GM23338 (cell line): Measurements from ENCODE around the gene FAM222A. TPM values are rescaled to one million over a fixed set of nuclear protein-coding genes. Genes with fewer than 3 reads are reported as not detected.

Experiments
- ATAC-seq: fragments of 200-7000 bp; cut with Tn5 transposase; 3 replicates; pipeline ENCODE4 v1.9.1; 2020
- DNase-seq: peaks from one replicate; pipeline ENCODE4 v3.0.0-alpha.2; 2015; ENCODE audit warnings: low spot score
- H2AFZ ChIP-seq: fragments of 200-600 bp; sonication (generic); 2 replicates; pipeline ENCODE4 v1.8.0; 2016; ENCODE audit warnings: antibody characterized with exemption, mild to moderate bottlenecking, moderate library complexity
- H3F3A ChIP-seq: fragments of 200-600 bp; sonication (generic); replicated peaks from 2 replicates; pipeline ENCODE4 v1.8.0; 2017; ENCODE audit warnings: antibody characterized with exemption, mixed run types, low read depth
- H3K27ac ChIP-seq: fragments of 200-600 bp; sonication (generic); 2 replicates; pipeline ENCODE4 v1.6.1; 2016; ENCODE audit warnings: low read depth
- H3K27me3 ChIP-seq: fragments of 200-600 bp; sonication (generic); 2 replicates; pipeline ENCODE4 v1.8.0; 2016; ENCODE audit warnings: mild to moderate bottlenecking, mixed run types, moderate library complexity; ENCODE audit not compliant: insufficient read depth
- H3K36me3 ChIP-seq: fragments of 200-600 bp; sonication (generic); 2 replicates; pipeline ENCODE4 v1.8.0; 2016; ENCODE audit warnings: mild to moderate bottlenecking; ENCODE audit not compliant: insufficient read depth
- H3K4me1 ChIP-seq: fragments of 200-600 bp; sonication (generic); 2 replicates; pipeline ENCODE4 v1.8.0; 2016; ENCODE audit warnings: mild to moderate bottlenecking, moderate library complexity; ENCODE audit not compliant: insufficient read depth
- H3K4me2 ChIP-seq: fragments of 200-600 bp; sonication (generic); 2 replicates; pipeline ENCODE4 v1.7.1; 2017; ENCODE audit warnings: mixed run types
- H3K4me3 ChIP-seq: fragments of 200-600 bp; sonication (generic); 2 replicates; pipeline ENCODE4 v1.6.1; 2016; ENCODE audit warnings: mixed run types
- H3K79me2 ChIP-seq: fragments of 200-600 bp; sonication (generic); replicated peaks from 2 replicates; pipeline ENCODE4 v1.8.0; 2017; ENCODE audit warnings: mild to moderate bottlenecking; ENCODE audit not compliant: insufficient read depth
- H3K9me2 ChIP-seq: fragments of 200-600 bp; sonication (generic); 2 replicates; pipeline ENCODE4 v1.8.0; 2017; ENCODE audit not compliant: insufficient read depth
- H4K20me1 ChIP-seq: fragments of 200-600 bp; sonication (generic); replicated peaks from 2 replicates; pipeline ENCODE4 v1.8.0; 2017; ENCODE audit warnings: mild to moderate bottlenecking; ENCODE audit not compliant: insufficient read depth
- H3K27ac Mint-ChIP-seq: 2 replicates; pipeline ENCODE4 v1.8.0; 2020; ENCODE audit warnings: inconsistent platforms, mild to moderate bottlenecking, moderate library complexity, mixed read lengths
- H3K27me3 Mint-ChIP-seq: 3 replicates; pipeline ENCODE4 v1.8.0; 2022; ENCODE audit warnings: low read depth, mild to moderate bottlenecking, moderate library complexity, mixed read lengths, inconsistent platforms; ENCODE audit not compliant: insufficient read depth, poor library complexity
- H3K36me3 Mint-ChIP-seq: 3 replicates; pipeline ENCODE4 v1.8.0; 2021; ENCODE audit warnings: low read depth, mild to moderate bottlenecking, inconsistent platforms, moderate library complexity, mixed read lengths
- H3K4me1 Mint-ChIP-seq: 3 replicates; pipeline ENCODE4 v1.8.0; 2020; ENCODE audit warnings: mild to moderate bottlenecking, inconsistent platforms, mixed read lengths
- H3K4me3 Mint-ChIP-seq: 3 replicates; pipeline ENCODE4 v1.8.0; 2021; ENCODE audit warnings: moderate library complexity, mild to moderate bottlenecking, inconsistent platforms, mixed read lengths
- H3K9me3 Mint-ChIP-seq: 3 replicates; pipeline ENCODE4 v1.8.0; 2020; ENCODE audit warnings: moderate library complexity, mild to moderate bottlenecking, inconsistent platforms, mixed read lengths
- EZH2phosphoT487 ChIP-seq: fragments of 200-600 bp; sonication (generic); IDR thresholded peaks from one replicate; pipeline ENCODE4 v1.8.1; 2018; ENCODE audit warnings: antibody characterized with exemption; ENCODE audit not compliant: unreplicated experiment
- JUNB ChIP-seq: IDR thresholded peaks from one replicate; pipeline ENCODE4 v1.6.1; 2016; ENCODE audit warnings: antibody characterized with exemption; ENCODE audit not compliant: unreplicated experiment
- POLR2AphosphoS5 ChIP-seq: IDR thresholded peaks from 2 replicates; pipeline ENCODE4 v1.6.1; 2016; ENCODE audit warnings: antibody characterized with exemption, low read depth
- ZNF331 ChIP-seq: fragments of 250-450 bp; sonication (Bioruptor Pico); IDR thresholded peaks from 2 replicates; pipeline ENCODE4 v1.5.0; 2020; ENCODE audit warnings: low read depth, mild to moderate bottlenecking, moderate library complexity
- polyA plus RNA-seq: library from polyadenylated mRNA; unstranded; fragments of >200 nt; fragmentation: Nextera tagmentation; extraction: Ambion mirVana; gene quantifications from 2 replicates; pipeline ENCODE4 v1.2.1, GENCODE V29; 2016
- total RNA-seq: library from RNA; depleted of rRNA; stranded (reverse); fragments of >200 nt; shearing (Covaris generic); gene quantifications from 2 replicates; pipeline ENCODE4 v1.2.3, GENCODE V29; 2014
- TF ChIP-seq, protein P1 (sequence below), 2 experiments: fragments of 200-600 bp in 1 of 2; sonication (generic) in 1 of 2; conservative IDR thresholded peaks; 2 replicates each; pipeline versions ENCODE4 v1.5.1 to v1.6.1; 2016 to 2017; ENCODE audit warnings: antibody characterized with exemption in 2 of 2, low read depth in 2 of 2, mild to moderate bottlenecking in 2 of 2, moderate library complexity in 1 of 2
- TF ChIP-seq, protein P2 (sequence below): IDR thresholded peaks from 2 replicates; pipeline ENCODE4 v1.6.1; 2016; ENCODE audit warnings: antibody characterized with exemption
- TF ChIP-seq, protein P3 (sequence below): fragments of 250-450 bp; sonication (Bioruptor Pico); IDR thresholded peaks from 2 replicates; pipeline ENCODE4 v1.5.0; 2020; ENCODE audit warnings: mild to moderate bottlenecking, moderate library complexity

FAM222A gene
- total and polyA plus RNA-seq, 2 experiments from 2014 or later: 0.78 to 2.1 TPM

DNA sequence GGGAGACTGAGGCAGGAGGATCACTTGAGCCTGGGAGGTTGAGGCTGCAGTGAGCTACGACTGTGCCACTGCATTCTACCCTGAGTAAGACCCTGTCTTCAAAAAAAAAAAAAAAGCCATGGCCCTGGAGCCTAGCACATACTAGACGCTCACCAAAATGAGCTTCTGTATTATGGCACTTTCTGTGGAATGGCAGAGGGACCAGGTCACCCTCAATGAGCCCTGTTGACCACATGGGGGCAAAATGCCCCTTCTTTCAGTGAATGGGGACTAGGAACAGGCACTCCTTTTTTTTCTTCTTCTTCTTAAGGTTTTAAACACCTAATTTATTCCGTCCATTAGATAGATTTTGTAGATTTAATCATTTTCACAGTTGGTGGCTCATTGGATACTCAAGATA lies 50.5 kb downstream of the FAM222A start:
- H3K9me3 Mint-ChIP-seq: no peaks in the 10 kb centered on the region; the same call in 2 of the 3 replicates
- Histone ChIP-seq H3K27me3 (no peaks in the 10 kb centered on the region), H4K20me1 (no peaks in the 10 kb centered on the region), H3K36me3 (no peaks in the 10 kb centered on the region), H3K27ac (no peak overlapping the region), H3K4me2 (no peak overlapping the region), H3K4me1 (peaks cover 4% of the 10 kb centered on the region; the same call in 1 of the 2 replicates), H3F3A (no peaks in the 10 kb centered on the region), H3K4me3 (no peak overlapping the region), H2AFZ (no peak overlapping the region), H3K9me2 (no peaks in the 10 kb centered on the region), H3K79me2 (no peaks in the 10 kb centered on the region)
- no peak overlapping the region for H3K4me3 Mint-ChIP-seq
- DNase-seq (peak; percentile 48), ATAC-seq (peak; percentile 39)
- H3K36me3 Mint-ChIP-seq: no peaks in the 10 kb centered on the region; the same call in 2 of the 3 replicates
- TF ChIP-seq, protein P1, sequence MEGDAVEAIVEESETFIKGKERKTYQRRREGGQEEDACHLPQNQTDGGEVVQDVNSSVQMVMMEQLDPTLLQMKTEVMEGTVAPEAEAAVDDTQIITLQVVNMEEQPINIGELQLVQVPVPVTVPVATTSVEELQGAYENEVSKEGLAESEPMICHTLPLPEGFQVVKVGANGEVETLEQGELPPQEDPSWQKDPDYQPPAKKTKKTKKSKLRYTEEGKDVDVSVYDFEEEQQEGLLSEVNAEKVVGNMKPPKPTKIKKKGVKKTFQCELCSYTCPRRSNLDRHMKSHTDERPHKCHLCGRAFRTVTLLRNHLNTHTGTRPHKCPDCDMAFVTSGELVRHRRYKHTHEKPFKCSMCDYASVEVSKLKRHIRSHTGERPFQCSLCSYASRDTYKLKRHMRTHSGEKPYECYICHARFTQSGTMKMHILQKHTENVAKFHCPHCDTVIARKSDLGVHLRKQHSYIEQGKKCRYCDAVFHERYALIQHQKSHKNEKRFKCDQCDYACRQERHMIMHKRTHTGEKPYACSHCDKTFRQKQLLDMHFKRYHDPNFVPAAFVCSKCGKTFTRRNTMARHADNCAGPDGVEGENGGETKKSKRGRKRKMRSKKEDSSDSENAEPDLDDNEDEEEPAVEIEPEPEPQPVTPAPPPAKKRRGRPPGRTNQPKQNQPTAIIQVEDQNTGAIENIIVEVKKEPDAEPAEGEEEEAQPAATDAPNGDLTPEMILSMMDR (conservative IDR thresholded peaks at IDR 0.05; ENCODE audit: low read depth in 2 of 2): peak; percentile 51 to 56; a peak in 3 of 4 replicates
- TF ChIP-seq ZNF331 (CRISPR knock-in tag): no peak
- TF ChIP-seq, protein P2, sequence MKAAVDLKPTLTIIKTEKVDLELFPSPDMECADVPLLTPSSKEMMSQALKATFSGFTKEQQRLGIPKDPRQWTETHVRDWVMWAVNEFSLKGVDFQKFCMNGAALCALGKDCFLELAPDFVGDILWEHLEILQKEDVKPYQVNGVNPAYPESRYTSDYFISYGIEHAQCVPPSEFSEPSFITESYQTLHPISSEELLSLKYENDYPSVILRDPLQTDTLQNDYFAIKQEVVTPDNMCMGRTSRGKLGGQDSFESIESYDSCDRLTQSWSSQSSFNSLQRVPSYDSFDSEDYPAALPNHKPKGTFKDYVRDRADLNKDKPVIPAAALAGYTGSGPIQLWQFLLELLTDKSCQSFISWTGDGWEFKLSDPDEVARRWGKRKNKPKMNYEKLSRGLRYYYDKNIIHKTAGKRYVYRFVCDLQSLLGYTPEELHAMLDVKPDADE: no peak
- TF ChIP-seq JUNB: no peak
- TF ChIP-seq, protein P3, sequence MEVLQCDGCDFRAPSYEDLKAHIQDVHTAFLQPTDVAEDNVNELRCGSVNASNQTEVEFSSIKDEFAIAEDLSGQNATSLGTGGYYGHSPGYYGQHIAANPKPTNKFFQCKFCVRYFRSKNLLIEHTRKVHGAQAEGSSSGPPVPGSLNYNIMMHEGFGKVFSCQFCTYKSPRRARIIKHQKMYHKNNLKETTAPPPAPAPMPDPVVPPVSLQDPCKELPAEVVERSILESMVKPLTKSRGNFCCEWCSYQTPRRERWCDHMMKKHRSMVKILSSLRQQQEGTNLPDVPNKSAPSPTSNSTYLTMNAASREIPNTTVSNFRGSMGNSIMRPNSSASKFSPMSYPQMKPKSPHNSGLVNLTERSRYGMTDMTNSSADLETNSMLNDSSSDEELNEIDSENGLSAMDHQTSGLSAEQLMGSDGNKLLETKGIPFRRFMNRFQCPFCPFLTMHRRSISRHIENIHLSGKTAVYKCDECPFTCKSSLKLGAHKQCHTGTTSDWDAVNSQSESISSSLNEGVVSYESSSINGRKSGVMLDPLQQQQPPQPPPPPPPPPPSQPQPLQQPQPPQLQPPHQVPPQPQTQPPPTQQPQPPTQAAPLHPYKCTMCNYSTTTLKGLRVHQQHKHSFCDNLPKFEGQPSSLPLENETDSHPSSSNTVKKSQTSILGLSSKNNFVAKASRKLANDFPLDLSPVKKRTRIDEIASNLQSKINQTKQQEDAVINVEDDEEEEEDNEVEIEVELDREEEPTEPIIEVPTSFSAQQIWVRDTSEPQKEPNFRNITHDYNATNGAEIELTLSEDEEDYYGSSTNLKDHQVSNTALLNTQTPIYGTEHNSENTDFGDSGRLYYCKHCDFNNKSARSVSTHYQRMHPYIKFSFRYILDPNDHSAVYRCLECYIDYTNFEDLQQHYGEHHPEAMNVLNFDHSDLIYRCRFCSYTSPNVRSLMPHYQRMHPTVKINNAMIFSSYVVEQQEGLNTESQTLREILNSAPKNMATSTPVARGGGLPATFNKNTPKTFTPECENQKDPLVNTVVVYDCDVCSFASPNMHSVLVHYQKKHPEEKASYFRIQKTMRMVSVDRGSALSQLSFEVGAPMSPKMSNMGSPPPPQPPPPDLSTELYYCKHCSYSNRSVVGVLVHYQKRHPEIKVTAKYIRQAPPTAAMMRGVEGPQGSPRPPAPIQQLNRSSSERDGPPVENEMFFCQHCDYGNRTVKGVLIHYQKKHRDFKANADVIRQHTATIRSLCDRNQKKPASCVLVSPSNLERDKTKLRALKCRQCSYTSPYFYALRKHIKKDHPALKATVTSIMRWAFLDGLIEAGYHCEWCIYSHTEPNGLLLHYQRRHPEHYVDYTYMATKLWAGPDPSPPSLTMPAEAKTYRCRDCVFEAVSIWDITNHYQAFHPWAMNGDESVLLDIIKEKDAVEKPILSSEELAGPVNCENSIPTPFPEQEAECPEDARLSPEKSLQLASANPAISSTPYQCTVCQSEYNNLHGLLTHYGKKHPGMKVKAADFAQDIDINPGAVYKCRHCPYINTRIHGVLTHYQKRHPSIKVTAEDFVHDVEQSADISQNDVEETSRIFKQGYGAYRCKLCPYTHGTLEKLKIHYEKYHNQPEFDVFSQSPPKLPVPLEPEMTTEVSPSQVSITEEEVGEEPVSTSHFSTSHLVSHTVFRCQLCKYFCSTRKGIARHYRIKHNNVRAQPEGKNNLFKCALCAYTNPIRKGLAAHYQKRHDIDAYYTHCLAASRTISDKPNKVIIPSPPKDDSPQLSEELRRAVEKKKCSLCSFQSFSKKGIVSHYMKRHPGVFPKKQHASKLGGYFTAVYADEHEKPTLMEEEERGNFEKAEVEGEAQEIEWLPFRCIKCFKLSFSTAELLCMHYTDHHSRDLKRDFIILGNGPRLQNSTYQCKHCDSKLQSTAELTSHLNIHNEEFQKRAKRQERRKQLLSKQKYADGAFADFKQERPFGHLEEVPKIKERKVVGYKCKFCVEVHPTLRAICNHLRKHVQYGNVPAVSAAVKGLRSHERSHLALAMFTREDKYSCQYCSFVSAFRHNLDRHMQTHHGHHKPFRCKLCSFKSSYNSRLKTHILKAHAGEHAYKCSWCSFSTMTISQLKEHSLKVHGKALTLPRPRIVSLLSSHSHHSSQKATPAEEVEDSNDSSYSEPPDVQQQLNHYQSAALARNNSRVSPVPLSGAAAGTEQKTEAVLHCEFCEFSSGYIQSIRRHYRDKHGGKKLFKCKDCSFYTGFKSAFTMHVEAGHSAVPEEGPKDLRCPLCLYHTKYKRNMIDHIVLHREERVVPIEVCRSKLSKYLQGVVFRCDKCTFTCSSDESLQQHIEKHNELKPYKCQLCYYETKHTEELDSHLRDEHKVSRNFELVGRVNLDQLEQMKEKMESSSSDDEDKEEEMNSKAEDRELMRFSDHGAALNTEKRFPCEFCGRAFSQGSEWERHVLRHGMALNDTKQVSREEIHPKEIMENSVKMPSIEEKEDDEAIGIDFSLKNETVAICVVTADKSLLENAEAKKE (CRISPR knock-in tag): no peak
- TF ChIP-seq POLR2AphosphoS5: no peak
- no peak for TF ChIP-seq EZH2phosphoT487
- no peak overlapping the region for H3K27ac Mint-ChIP-seq
- H3K27me3 Mint-ChIP-seq: peaks cover 14% of the 10 kb centered on the region
- peaks cover 11% of the 10 kb centered on the region for H3K4me1 Mint-ChIP-seq
